ENCODE measurements around the gene TTC6.

DNA sequence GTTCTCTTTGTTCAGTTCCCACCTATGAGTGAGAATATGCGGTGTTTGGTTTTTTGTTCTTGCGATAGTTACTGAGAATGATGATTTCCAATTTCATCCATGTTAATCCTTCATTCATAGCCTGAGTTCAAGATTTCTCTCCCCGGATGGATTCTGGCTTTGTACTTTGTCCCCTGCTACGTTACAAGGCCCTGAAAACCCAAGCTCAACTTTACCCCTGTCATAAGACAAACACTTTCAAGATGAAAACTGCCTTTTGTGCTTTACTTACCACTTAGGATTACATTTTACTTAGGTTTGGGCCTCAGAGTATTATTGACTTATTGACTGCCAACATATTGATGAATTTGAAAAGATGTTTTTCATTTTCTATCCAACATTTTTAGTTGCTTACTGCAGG, 36.7 kb upstream of the TTC6 start:
- TF ChIP-seq POLR2AphosphoS5 (IDR thresholded peaks at IDR 0.05) (no peak), EP300 (IDR thresholded peaks at IDR 0.05) (no peak)
- TF ChIP-seq, protein P1, sequence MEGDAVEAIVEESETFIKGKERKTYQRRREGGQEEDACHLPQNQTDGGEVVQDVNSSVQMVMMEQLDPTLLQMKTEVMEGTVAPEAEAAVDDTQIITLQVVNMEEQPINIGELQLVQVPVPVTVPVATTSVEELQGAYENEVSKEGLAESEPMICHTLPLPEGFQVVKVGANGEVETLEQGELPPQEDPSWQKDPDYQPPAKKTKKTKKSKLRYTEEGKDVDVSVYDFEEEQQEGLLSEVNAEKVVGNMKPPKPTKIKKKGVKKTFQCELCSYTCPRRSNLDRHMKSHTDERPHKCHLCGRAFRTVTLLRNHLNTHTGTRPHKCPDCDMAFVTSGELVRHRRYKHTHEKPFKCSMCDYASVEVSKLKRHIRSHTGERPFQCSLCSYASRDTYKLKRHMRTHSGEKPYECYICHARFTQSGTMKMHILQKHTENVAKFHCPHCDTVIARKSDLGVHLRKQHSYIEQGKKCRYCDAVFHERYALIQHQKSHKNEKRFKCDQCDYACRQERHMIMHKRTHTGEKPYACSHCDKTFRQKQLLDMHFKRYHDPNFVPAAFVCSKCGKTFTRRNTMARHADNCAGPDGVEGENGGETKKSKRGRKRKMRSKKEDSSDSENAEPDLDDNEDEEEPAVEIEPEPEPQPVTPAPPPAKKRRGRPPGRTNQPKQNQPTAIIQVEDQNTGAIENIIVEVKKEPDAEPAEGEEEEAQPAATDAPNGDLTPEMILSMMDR (IDR thresholded peaks at IDR 0.05): no peak
